Activated CD4-positive, alpha-beta T cell treated with anti-CD3 and anti-CD28 coated beads, Interleukin-2, amount 50 U/mL, for 1 hour (primary cell): ENCODE measurements around the gene PXN.

ENCODE experiments used
- DNase-seq: peaks from one replicate; pipeline ENCODE4 v3.0.0-alpha.2; 2020

The PXN gene

DNA sequence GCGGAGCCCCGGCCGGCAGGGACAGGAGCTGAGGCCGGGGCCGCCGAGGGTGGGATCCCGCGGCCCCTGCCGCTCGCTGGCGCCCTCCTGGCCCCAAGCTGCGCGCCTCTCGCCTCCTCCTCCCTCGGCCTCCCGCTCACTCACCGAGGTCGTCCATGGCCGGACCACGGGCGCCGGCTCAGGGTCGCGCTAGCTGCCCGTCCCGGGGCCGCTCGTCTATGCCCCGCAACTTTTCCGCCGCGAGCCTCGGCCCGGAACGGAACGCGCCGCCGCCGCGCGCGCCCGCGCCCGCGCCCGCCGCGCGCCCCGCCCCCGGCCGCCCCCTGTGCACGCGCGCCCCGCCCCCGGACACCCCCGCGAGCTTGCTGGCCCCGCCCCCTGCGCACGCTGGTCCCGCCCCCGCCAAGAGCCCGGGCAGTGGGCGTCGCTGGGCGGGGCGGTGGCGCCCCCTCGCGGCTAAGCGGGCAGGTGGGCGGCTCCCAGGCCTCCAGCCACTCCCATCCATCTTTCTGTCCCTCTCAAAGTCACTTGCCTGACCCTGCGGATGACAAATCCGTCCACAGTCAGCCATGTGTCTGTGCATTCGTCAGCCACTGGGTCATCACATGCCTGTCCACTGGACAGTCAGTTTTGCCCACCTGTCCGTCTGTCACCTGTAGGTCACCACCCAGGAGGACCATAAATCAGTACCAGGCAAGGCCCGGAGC lies at the start of gene PXN:
PXN (minus strand) TSS at position 258 of the 707 bp plus-strand sequence; CDS start at position 157, 101 bp downstream.
- peak; percentile 92 for DNase-seq

DNA sequence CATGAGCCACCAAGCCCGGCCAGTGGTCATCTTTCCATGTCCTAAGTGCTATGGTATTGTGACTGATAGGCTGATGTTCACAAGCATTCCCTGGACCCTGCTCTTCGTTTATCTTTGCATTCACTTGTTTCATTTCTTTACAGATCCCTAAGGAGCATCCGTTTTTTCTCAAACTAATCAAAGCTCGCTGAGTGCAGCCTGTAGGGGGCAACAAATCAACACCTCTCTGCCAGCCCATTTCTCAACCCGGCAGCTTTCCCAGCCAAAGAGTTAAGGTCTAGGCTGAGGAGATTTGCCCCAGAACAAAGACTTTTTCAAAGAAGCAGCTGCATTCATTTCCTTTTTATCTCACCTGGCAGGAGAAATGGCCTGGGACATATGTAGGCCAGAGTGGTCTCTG lies 48.7 kb upstream of the PXN start:
- no peak for DNase-seq

DNA sequence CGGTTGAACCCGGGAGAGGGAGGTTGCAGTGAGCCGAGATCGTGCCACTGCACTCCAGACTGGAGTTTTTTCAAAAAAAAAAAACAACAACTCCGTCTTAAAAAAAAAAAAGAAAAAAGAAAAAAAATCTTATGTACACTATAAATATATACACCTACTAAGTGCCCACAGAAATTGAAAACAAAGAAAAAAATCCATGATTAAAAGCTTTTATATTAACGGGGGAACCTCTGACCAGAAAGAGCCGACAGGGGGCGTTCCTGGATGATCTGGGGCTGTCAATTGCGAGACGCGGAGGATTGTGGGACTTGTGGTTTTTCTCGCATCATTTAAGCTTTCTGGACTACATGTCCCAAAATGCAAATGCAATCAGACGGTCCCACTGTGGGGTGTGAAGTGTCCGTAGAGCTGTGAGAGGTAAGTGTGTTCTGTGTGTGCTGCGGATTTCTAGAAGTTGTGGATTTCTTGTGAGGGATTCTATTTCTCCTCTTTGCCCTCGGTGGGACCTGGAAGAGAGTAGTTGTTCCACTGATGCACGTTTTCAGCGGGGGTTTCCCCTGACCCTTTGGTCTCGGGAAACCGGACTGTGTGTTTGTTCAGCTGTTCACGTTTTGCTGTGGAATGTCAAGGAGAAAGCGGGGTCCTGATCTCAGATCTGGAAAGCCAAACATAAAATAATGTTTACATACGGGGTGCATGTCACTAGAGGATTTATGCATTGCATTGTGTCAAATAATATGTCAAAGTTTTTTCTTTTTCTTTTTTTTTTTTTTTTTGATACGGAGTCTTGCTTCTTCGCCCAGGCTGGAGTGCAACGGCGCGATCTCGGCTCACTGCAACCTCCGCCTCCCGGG lies 36.7 kb upstream of the PXN start, which contains the start of gene SIRT4:
SIRT4 (plus strand) TSS at position 360 of the 854 bp plus-strand sequence. CDS start 1,241 bp downstream, outside the sequence.
- peak; percentile 90 for DNase-seq

DNA sequence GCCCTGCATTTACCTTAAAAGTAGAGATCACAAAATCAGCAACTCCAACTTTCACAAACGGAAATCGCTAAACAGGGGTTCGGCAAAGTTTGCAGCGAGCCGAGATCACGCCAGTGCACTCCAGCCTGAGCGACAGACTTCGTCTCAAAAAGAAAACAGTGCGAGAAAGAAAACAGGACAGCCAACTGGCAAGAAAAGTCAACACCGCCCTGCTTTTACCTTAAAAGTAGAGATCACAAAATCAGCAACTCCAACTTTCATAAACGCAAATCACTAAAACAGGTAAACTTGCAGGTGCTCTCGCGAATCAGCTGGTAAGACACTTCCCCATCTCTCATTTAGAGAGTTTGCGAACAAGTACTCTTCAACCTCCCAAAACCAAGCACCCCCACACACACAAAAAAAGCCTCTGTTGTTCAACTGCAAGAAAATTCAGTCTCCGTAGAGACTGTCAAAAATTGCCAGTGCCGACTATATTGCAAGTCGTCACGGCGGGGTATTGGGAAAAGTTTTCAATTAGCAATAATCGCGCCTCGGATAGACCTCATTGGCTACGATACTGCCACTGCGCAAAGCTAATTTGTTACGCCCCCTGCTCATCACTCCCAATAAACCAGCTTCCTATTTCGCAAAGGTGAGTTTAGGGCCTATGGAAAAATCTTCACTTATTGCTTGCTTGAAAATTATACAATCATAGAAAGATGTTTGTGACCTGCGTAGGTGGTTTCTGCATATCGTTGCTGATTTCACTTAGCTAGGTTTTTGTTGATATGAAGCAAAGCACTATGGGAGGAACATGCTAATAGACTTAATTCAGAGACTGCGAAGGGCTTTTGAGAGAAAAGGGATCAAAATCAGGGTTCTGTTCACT lies 27.4 kb upstream of the PXN start, which contains the start of gene RNU4-1:
RNU4-1 (minus strand) TSS at position 577 of the 871 bp plus-strand sequence.
- DNase-seq: peak; percentile 62

DNA sequence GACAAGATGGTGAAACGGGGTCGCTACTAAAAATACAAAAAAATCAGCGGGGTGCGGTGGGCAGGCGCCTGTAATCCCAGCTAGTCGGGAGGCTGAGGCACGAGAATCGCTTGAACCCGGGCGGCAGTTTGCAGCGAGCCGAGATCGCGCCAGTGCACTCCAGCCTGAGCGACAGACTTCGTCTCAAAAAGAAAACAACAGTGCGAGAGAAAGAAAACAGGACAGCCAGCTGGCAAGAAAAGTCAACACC lies 26.8 kb upstream of the PXN start:
- DNase-seq: no peak

DNA sequence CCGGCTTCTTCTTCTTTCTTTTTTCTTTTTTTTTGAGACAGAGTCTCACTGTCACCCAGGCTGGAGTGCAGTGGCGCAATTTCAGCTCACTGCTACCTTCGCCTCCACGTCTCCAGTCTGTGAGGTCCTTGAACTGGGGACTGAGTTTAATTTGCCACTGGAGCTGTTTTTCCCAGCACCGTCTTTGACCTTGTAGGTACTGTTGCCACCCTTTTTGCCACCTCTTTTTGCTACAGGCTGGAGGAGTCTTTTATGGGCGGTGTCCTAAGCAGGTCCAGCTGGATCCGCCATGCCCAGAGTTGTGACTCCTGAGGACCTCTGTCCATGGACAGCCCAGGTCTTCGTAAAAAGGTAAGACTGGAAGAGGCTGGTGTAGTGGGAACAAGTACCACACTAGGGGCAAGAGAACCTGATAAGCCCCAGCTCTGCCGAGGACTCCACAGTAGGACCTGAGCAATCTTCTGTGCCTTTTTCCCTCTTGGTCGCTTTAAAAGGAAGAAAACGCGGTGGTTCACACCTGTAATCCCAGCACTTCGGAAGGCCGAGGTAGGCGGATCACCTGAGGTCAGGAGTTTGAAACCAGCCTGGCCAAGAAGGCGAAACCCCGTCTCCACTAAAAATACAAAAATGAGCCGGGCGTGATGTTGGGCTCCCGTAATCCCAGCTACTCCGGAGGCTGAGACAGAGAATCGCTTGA lies 25.2 kb upstream of the PXN start:
- peak; percentile 13 for DNase-seq

DNA sequence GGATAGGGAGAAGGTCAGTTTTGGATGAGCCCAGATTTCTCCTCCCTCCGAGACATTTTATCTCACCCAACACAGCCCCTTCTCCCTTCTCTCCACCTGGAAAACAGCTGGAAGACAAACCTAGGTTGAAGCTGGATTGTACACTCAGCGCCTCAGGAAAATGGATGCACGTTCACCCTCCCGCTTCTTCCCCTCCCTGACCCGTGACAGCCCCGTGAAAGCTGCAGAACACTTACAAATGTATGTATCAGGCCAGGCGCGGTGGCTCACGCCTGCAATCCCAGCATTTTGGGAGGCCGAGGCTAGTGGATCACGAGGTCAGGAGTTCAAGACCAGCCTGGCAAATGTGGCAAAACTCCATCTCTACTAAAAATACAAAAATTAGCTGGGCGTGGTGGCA lies 22.0 kb upstream of the PXN start:
- no peak for DNase-seq

DNA sequence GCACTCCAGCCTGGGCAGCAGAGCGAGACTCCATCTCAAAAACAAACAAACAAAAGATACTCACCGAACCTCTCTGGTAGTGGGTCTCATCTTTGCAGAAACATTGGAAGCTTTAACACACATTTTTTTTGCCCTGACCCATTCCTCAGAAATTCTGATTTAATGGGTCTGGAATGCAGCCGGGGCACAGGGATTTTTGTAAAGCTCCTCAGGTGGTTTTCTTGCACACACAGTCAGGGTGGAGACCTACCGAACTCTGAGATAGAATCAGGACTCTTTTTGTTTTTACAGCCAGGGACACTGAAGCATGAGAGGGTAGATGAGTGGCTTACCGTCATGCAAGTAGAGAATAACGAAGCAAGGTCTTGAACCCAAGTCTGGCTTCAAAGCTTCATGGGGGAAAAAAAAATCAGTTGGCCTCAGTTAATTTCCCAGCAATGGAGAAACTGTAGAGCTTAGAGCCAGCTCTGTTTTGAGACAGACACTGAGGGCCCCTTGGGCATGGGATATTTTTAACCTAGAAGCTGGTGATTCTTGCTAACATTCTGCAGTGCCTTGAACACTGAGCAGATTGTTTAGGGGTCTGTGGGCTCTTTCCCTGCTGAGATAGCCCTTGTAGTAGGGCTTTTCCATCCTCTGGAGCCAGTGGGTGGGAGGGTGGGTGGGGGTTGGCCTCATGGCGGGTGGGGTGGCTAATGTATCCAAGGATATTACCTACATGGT lies 21.4 kb upstream of the PXN start:
- no peak for DNase-seq

DNA sequence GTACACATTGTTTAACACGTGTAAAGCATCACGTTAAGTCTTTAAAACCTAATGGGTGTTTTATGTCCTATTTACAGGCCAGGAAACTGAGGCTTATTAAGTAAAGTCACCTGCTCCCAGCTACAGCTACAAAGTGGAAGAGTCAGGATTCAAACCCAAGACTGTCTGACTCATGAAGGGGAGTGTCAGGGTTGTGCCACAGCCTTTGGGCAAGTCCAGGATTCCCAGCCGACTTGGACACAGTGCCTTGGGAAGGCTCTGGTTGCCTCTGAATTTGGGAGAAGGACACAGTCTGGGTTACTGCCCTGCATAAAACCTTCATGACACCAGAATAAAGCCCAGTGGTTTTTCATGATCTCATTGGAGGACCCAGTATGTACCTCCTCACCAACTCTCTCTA lies 18.9 kb upstream of the PXN start:
- DNase-seq: no peak

DNA sequence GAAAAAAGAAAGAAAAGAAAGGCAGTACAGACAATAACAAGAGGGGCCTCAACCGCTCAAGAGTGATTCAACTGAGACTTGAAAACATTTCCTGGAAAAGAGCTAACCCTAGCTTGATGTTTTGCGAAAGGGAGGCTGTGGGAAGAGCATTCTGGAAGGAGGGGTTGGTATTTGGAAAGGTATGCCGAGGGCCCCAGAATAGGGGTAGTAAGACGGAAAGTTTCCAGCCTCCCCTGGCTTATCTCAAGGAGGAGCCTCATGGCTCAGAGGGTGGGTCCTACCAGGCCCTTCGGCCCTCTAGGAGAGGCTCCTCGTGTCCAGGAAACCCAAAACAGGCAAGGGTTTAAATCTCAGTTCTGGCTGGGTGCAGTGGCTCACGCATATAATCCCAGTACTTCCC lies 17.8 kb upstream of the PXN start:
- no peak for DNase-seq

DNA sequence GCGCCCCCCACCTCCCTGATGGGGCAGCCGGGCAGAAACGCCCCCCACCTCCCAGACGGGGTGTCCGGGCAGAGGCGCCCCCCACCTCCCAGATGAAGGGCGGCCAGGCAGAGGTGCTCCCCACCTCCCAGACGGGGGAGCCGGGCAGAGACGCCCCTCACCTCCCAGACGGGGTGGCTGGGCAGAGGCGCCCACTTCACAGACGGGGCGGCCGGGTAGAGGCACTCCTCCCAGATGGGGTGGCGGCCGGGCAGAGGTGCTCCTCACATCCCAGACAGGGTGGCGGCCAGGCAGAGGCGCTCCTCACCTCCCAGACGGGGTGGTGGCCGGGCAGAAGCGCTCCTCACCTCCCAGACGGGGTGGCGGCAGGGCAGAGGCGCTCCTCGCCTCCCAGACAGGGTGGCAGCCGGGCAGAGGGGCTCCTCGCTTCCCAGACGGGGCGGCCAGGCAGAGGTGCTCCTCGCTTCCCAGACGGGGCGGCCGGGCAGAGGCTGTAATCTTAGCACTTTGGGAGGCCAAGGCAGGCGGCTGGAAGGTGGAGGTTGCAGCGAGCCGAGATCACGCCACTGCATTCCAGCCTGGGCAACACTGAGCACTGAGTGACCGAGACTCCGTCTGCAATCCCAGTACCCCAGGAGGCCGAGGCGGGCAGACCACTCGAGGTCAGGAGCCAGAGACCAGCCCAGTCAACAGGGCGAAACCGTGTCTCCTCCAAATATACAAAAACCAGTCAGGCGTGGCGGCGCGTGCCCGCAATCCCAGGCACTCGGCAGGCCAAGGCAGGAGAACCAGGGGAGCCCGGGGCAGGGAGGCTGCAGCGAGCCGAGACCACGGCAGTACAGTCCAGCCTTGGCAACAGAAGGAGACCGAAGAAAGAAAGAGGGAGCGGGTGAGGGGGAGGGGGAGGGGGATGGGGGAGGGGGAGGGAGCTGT lies 12.9 kb upstream of the PXN start:
- DNase-seq: no peak

DNA sequence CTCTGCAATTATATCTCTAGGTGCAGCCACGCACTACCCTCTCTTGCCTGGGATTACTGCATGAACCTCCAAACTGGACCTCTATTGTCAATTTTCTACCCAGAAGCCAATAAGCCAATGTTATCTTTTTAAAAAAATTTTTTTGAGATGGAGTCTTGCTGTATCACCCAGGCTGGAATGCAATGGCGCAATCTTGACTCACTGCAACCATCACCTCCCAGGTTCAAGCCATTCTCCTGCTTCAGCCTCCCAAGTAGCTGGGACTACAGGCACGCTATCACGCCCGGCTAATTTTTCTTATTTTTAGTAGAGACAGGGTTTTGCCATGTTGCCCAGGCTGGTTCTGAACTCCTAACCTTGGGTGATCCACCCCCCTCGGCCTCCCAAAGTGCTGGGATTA lies 11.2 kb upstream of the PXN start:
- DNase-seq: no peak

DNA sequence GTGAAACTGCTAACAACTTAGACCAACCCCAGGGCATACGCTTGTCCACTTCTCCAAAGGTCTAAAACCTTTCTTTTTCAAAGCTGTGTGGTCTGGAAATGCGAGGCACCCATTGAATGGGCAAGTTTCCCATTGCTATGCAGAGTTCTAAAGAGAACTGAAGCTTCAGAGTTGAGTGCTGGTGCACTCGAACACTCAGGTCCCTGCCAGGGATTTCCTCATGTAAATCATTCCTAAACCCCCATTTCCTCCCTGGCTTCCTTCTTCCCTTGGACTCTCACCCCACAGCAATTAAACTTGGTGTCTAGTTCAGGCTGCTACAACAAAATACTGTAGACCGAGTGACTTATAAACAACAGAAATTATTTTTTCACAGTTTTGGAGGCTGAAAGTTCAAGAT lies 2.2 kb upstream of the PXN start:
- DNase-seq: no peak

DNA sequence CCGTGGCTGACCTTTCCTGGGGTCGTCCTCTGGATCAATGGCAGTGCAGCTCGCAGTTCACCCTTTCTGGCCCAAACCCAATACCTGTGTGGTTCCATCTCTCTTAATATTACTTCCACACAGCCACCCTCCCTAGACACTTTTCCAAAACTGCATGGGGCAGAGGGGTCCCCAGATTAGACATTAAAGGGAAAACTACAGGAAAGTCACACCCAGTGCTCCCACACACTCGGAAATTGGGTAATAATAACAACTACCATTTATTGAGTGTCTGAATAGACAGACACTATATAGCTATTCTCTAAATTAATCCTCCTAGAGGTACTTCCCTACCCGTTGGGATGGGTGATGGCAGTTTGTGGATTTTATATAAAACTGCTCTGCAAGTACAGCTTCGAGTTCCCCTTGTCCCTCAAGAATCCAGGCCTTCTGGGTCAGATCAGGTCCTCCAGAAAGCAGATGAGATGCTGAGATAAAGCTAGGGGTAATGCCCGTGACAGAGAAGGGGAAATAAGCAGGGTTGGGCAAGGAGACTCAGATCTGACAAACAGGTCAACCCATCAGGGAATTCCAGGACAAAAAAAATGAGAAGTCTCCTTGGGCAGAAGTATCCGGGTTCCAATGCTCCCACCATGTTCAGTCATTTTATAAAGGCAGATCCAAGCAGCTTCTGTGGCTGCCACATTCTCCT lies 795 bp upstream of the PXN start:
- no peak for DNase-seq

DNA sequence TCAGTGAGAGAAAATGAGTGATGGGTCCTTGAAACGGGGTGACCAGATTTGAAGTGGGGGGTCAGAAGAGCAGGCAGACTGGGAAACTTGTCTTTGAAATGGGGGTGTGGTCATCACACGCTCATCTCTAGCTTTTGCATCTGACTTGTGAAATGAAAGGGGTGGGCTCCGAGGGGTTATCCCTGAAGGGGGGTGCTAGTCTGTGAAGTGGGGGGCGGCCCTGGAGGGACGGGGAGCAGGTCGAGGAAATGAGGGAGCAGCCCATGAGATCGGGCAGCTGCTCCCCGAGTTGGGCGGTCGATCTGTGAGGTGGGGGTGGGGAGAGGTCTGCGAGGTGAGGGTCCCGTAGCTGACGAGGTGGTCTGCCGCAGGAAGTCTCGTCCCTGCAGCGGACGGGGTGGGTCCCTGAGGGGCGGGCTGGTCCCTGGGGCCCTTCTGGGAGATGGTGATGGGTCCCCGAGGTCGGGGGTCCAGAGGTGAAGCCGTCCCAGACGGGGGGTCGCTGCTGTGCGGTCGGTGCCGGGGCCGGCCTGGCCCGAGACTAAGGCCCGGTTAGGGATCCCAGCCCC lies 542 bp downstream of the PXN start:
- no peak for DNase-seq

DNA sequence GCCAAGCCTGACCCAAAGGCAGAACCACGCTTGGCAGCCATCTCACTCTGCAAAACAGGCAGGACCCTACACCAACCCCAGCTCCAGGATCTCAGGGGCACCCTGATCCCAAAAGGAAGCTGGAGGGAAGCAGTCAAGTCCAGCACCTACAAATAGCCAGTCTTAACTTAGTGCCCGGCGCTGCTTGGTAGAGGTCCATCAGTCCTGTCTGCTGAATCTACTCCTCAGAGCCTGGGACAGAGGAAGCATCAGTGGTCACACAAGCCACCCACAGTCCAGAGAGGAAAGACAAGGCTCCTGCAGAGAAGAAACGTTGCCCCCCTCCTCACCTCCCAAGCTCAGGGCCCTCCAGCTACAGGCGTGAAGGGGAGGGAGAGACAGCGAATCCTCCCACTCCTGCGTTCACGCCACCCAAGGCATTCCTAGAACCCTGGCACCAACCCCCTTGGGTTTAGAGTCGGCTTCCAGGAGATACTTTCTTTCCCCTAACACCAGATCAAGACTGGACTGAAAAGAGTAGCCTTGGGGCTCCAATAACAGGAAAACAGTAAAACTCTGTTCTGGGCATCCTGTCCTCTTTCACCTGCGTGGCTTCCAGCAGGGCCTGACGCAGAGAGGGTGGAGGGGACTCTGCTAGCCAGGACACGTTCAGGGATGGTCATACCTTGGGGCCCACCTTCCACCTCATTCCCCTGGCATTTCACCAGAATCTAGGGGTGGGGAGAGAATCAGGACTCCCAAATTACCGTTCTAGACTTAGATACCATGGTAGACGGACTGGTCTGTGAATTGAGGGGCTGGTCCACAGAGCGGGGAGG lies 1.2 kb downstream of the PXN start:
- DNase-seq: no peak

DNA sequence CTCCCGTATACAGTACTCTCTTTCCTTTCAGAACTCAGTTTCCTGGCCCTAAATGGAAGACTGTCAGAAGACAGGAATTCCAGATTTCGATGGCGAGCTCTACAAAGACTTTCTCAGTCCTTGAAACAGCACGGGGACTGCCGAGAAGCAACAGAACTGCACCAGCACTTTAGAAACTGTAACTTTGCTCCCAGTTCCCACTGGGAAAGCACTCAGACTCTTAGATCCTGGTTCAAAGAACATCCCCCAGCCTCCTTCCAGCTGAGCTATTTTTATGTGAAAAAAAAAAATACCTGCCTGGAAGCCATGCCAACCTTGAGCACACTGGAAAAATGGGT lies 1.8 kb downstream of the PXN start:
- DNase-seq: no peak

DNA sequence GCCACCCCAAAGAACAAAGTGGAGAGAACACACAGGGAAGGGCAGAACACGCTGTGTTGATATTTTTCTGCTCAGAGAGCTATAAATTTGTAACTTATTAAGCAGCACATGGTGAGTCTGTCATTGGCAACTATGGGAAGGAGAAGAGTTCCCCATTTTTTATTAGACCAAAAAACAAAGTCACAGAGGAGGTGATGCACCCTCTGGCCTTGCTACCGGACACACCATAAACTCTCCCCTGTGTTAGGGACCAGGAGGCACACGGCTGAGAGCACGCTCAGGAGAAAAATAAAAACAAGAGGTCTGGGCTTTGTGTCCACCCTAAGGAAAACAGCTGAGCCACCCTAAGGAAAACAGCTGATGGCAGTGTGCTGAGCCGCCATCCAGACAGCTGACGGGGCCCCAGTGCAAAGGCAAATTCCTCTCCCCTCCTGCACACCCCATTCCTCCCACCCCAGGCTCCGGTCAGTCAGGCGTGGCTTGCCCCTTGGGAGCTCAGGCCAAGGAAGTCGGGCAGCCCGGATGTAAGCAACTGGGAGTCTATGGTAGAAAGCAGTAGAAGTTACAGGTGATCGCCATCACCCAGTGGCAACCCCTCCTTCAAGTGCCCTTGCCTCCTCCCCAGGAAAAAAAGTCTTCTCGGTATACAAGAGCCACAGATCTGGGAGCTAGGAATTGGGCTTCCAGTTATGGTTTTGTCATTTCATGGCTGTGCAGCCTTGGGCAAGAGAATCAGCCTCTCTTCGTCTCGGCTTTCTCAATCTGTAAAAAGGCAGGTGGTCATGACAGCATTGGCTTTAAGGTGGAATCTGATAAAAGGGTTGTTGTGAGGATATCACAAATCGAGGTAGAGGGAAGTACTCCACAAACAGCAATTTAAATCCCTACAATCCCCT lies 2.4 kb downstream of the PXN start:
- DNase-seq: no peak
